ENCODE results near the gene EIF2S2. TPM values are rescaled to one million over a fixed set of nuclear protein-coding genes. Genes with fewer than 3 reads are reported as not detected.

EIF2S2 gene
- total RNA-seq, 2 donors from 2014 or later, result 106 to 144 TPM

DNA sequence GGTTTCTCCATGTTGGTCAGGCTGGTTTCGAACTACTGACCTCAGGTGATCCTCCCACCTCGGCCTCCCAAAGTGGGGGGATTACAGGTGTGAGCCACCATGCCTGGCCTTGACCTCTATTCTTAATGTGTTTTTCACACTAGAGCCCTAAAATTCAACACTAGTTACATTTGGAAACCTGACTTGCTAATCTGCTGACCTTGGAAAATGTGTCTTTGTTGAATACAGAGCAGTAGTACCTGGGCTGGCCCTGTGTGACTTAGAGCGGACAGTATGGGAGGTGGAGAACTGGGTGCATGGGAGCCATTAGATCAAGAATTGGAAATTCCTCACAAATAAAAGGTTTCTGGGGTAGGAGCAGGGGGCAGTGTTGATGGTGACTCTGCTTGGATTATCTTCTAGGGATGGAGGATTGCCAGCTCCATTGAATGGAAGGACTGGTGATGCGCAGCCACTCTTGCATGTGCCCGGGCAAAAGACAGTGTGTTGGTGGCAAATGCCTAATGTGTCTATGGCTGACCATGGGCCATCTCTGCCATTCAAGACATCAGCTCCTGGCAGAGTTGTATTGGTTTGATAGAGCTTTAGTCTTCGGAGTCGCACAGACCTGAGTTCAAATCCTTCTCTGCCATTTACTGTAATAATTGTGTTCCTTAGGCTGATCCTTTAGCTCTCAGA, 64.9 kb downstream of the EIF2S2 start:
- Histone ChIP-seq H3K36me3 (ENCODE audit: control insufficient read depth, insufficient read depth, low read length) (no peaks in the 10 kb centered on the region), H3K9me3 (ENCODE audit: control insufficient read depth, low read length) (no peaks in the 10 kb centered on the region), H3K9ac (ENCODE audit: extremely low read depth, low read length, poor library complexity, severe bottlenecking) (no peak overlapping the region), H3K4me3 (ENCODE audit: low read length) (no peak overlapping the region), H3K4me1 (ENCODE audit: control insufficient read depth, insufficient read depth, low read length) (peaks cover 8% of the 10 kb centered on the region), H3K27ac (ENCODE audit: low read depth, low read length) (no peak overlapping the region), H3K27me3 (ENCODE audit: control insufficient read depth, insufficient read depth, low read length, poor library complexity, severe bottlenecking) (no peaks in the 10 kb centered on the region)
- no peak overlapping the region for H3K27ac Mint-ChIP-seq
- H3K36me3 Mint-ChIP-seq (ENCODE audit: low read depth), result peaks cover 4% of the 10 kb centered on the region
- H3K4me3 Mint-ChIP-seq, result no peak overlapping the region
- TF ChIP-seq, protein P1, sequence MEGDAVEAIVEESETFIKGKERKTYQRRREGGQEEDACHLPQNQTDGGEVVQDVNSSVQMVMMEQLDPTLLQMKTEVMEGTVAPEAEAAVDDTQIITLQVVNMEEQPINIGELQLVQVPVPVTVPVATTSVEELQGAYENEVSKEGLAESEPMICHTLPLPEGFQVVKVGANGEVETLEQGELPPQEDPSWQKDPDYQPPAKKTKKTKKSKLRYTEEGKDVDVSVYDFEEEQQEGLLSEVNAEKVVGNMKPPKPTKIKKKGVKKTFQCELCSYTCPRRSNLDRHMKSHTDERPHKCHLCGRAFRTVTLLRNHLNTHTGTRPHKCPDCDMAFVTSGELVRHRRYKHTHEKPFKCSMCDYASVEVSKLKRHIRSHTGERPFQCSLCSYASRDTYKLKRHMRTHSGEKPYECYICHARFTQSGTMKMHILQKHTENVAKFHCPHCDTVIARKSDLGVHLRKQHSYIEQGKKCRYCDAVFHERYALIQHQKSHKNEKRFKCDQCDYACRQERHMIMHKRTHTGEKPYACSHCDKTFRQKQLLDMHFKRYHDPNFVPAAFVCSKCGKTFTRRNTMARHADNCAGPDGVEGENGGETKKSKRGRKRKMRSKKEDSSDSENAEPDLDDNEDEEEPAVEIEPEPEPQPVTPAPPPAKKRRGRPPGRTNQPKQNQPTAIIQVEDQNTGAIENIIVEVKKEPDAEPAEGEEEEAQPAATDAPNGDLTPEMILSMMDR (conservative IDR thresholded peaks at IDR 0.05), result no peak
- peaks cover 54% of the 10 kb centered on the region for H3K4me1 Mint-ChIP-seq
- no peaks in the 10 kb centered on the region for H3K27me3 Mint-ChIP-seq (ENCODE audit: insufficient read depth)
- DNase-seq, result no peak
- 85 to 96% methylated on average over 4 to 7 of the region's 7 CpGs for WGBS, 2 experiments (ENCODE audit: insufficient coverage in 1 of 2, insufficient read length in 1 of 2)
- H3K9me3 Mint-ChIP-seq, result no peaks in the 10 kb centered on the region

GRCh38 chr20:34045930-34046725, 65.9 kb downstream of the EIF2S2 start:
- TF ChIP-seq, protein P1 (conservative IDR thresholded peaks at IDR 0.05), result no peak
- Histone ChIP-seq H3K27ac (ENCODE audit: low read depth, low read length) (no peak overlapping the region), H3K9me3 (ENCODE audit: control insufficient read depth, low read length) (no peaks in the 10 kb centered on the region), H3K4me3 (ENCODE audit: low read length) (no peak overlapping the region), H3K36me3 (ENCODE audit: control insufficient read depth, insufficient read depth, low read length) (no peaks in the 10 kb centered on the region), H3K9ac (ENCODE audit: extremely low read depth, low read length, poor library complexity, severe bottlenecking) (no peak overlapping the region), H3K27me3 (ENCODE audit: control insufficient read depth, insufficient read depth, low read length, poor library complexity, severe bottlenecking) (no peaks in the 10 kb centered on the region), H3K4me1 (ENCODE audit: control insufficient read depth, insufficient read depth, low read length) (peaks cover 8% of the 10 kb centered on the region)
- DNase-seq, result peak; percentile 74
- Mint-ChIP-seq H3K4me1 (peaks cover 52% of the 10 kb centered on the region), H3K9me3 (no peaks in the 10 kb centered on the region), H3K27me3 (ENCODE audit: insufficient read depth) (no peaks in the 10 kb centered on the region), H3K4me3 (no peak overlapping the region), H3K27ac (peak overlapping the region; percentile 2), H3K36me3 (ENCODE audit: low read depth) (peaks cover 6% of the 10 kb centered on the region)
- WGBS, 2 experiments (ENCODE audit: insufficient coverage in 1 of 2, insufficient read length in 1 of 2), result 60 to 70% methylated on average over 2 to 5 of the region's 5 CpGs

GRCh38 chr20:34045294-34045693, 66.7 kb downstream of the EIF2S2 start:
- Histone ChIP-seq H3K27me3 (ENCODE audit: control insufficient read depth, insufficient read depth, low read length, poor library complexity, severe bottlenecking) (no peaks in the 10 kb centered on the region), H3K9me3 (ENCODE audit: control insufficient read depth, low read length) (no peaks in the 10 kb centered on the region), H3K9ac (ENCODE audit: extremely low read depth, low read length, poor library complexity, severe bottlenecking) (no peak overlapping the region), H3K4me3 (ENCODE audit: low read length) (no peak overlapping the region), H3K27ac (ENCODE audit: low read depth, low read length) (no peak overlapping the region), H3K4me1 (ENCODE audit: control insufficient read depth, insufficient read depth, low read length) (peaks cover 8% of the 10 kb centered on the region), H3K36me3 (ENCODE audit: control insufficient read depth, insufficient read depth, low read length) (no peaks in the 10 kb centered on the region)
- no peak for DNase-seq
- H3K36me3 Mint-ChIP-seq (ENCODE audit: low read depth), result peaks cover 6% of the 10 kb centered on the region
- H3K9me3 Mint-ChIP-seq, result no peaks in the 10 kb centered on the region
- no peak overlapping the region for H3K27ac Mint-ChIP-seq
- no peak overlapping the region for H3K4me3 Mint-ChIP-seq
- no peaks in the 10 kb centered on the region for H3K27me3 Mint-ChIP-seq (ENCODE audit: insufficient read depth)
- 63 to 79% methylated on average over 1 to 2 of the region's 2 CpGs for WGBS, 2 experiments (ENCODE audit: insufficient coverage in 1 of 2, insufficient read length in 1 of 2)
- peaks cover 50% of the 10 kb centered on the region for H3K4me1 Mint-ChIP-seq
- TF ChIP-seq, protein P1 (conservative IDR thresholded peaks at IDR 0.05), result no peak

Data from endodermal cell (in vitro differentiated cells).